HTERT RPE-1 (cell line): ENCODE measurements around the gene KIF3B.

ENCODE experiments used
- in situ Hi-C: fragments of 300-500 bp; cut with MboI; formaldehyde crosslinking; loops from 4 replicates; pipeline ENCODE4 v1.14.3; 2020; ENCODE audit warnings: low sequenced_read_pairs

KIF3B gene

GRCh38 chr20:32277361-32278198, at the start of gene KIF3B:
Gene KIF3B, plus strand, starts transcription at chr20:32277651. Its CDS starts 32,127 bp downstream, at chr20:32309778.
- in situ Hi-C loops = no loop called here

- in situ Hi-C loops = no loop called here
These were observed 49.4 kb upstream of the KIF3B start for GRCh38 chr20:32227744-32228688.

- in situ Hi-C loops = no loop called here
These were observed 48.2 kb upstream of the KIF3B start for GRCh38 chr20:32229251-32229747.

- in situ Hi-C loops = no loop called here
These were observed 46.7 kb upstream of the KIF3B start for GRCh38 chr20:32230707-32231106.

- in situ Hi-C loops = no loop called here
These were observed 46.2 kb upstream of the KIF3B start for GRCh38 chr20:32231245-32231644.

- in situ Hi-C loops = no loop called here
These were observed 45.6 kb upstream of the KIF3B start for GRCh38 chr20:32231847-32232246.

GRCh38 chr20:32232326-32232886, 45.0 kb upstream of the KIF3B start:
- in situ Hi-C loops = no loop called here

- in situ Hi-C loops = no loop called here
These were observed 44.2 kb upstream of the KIF3B start for GRCh38 chr20:32233286-32233685.

- in situ Hi-C loops = no loop called here
These were observed 43.2 kb upstream of the KIF3B start for GRCh38 chr20:32234135-32234808.

- in situ Hi-C loops = no loop called here
These were observed 42.0 kb upstream of the KIF3B start for GRCh38 chr20:32235331-32236047.

GRCh38 chr20:32236048-32236533, 41.4 kb upstream of the KIF3B start:
- in situ Hi-C loops = no loop called here

GRCh38 chr20:32236819-32237218, 40.6 kb upstream of the KIF3B start:
- in situ Hi-C loops = no loop called here

GRCh38 chr20:32237419-32237818, 40.0 kb upstream of the KIF3B start:
- in situ Hi-C loops = no loop called here

- in situ Hi-C loops = no loop called here
These were observed 38.7 kb upstream of the KIF3B start for GRCh38 chr20:32238483-32239425.

GRCh38 chr20:32240205-32240604, 37.2 kb upstream of the KIF3B start:
- in situ Hi-C loops = no loop called here

GRCh38 chr20:32241807-32242206, 35.6 kb upstream of the KIF3B start:
- in situ Hi-C loops = no loop called here

- in situ Hi-C loops = no loop called here
These were observed 33.2 kb upstream of the KIF3B start for GRCh38 chr20:32244150-32244823.

GRCh38 chr20:32244959-32245358, 32.5 kb upstream of the KIF3B start:
- in situ Hi-C loops = no loop called here
